ENCODE results near the gene FBXO8. TPM values are rescaled to one million over a fixed set of nuclear protein-coding genes. Genes with fewer than 3 reads are reported as not detected.
A peak's percentile ranks its signal among the peaks of the same experiment; 100 is the strongest.

Gene FBXO8
- total RNA-seq, 1 experiment from 2014 or later = 11.7 TPM

- Histone ChIP-seq H3K4me1 (ENCODE audit: insufficient read depth, low read length, poor library complexity, severe bottlenecking) (no peaks in the 10 kb centered on the region), H3K4me3 (ENCODE audit: low read depth, low read length, poor library complexity, severe bottlenecking) (no peak overlapping the region), H3K27ac (ENCODE audit: low read depth, low read length, poor library complexity, severe bottlenecking) (no peak overlapping the region), H3K36me3 (ENCODE audit: insufficient read depth, low read length, poor library complexity, severe bottlenecking) (no peaks in the 10 kb centered on the region), H3K27me3 (replicated peaks; ENCODE audit: insufficient read depth, low read depth, low read length, poor library complexity) (no peaks in the 10 kb centered on the region), H3K9me3 (ENCODE audit: low read depth, low read length, poor library complexity, severe bottlenecking) (no peaks in the 10 kb centered on the region)
- ChIA-PET CTCF (no interaction called here), POLR2A (ENCODE audit: low non-redundant PET) (no interaction called here)
- BruUV-seq (replicated peaks) = no TSS peak
- DNase-seq (ENCODE audit: low spot score) = peak; percentile 62
- TF ChIP-seq CTCF (conservative IDR thresholded peaks at IDR 0.05; ENCODE audit: low read depth, low read length) (no peak), EZH2 (IDR thresholded peaks at IDR 0.05; ENCODE audit: borderline replicate concordance, low read depth, low read length, poor library complexity, severe bottlenecking) (no peak)
- intact Hi-C loops (cut with micrococcal nuclease; ENCODE audit: unreplicated experiment) = no loop called here
These were observed 41.3 kb upstream of the FBXO8 start for GRCh38 chr4:174324725-174325124.

GRCh38 chr4:174324236-174324635, 40.8 kb upstream of the FBXO8 start:
- Histone ChIP-seq H3K27ac (ENCODE audit: low read depth, low read length, poor library complexity, severe bottlenecking) (no peak overlapping the region), H3K36me3 (ENCODE audit: insufficient read depth, low read length, poor library complexity, severe bottlenecking) (no peaks in the 10 kb centered on the region), H3K4me3 (ENCODE audit: low read depth, low read length, poor library complexity, severe bottlenecking) (no peak overlapping the region), H3K27me3 (replicated peaks; ENCODE audit: insufficient read depth, low read depth, low read length, poor library complexity) (no peaks in the 10 kb centered on the region), H3K9me3 (ENCODE audit: low read depth, low read length, poor library complexity, severe bottlenecking) (no peaks in the 10 kb centered on the region), H3K4me1 (ENCODE audit: insufficient read depth, low read length, poor library complexity, severe bottlenecking) (no peaks in the 10 kb centered on the region)
- DNase-seq (ENCODE audit: low spot score) = no peak
- BruUV-seq (replicated peaks) = no TSS peak
- TF ChIP-seq EZH2 (IDR thresholded peaks at IDR 0.05; ENCODE audit: borderline replicate concordance, low read depth, low read length, poor library complexity, severe bottlenecking) (no peak), CTCF (conservative IDR thresholded peaks at IDR 0.05; ENCODE audit: low read depth, low read length) (no peak)
- ChIA-PET POLR2A (ENCODE audit: low non-redundant PET) (no interaction called here), CTCF (no interaction called here)
- intact Hi-C loops (cut with micrococcal nuclease; ENCODE audit: unreplicated experiment) = no loop called here

DNA sequence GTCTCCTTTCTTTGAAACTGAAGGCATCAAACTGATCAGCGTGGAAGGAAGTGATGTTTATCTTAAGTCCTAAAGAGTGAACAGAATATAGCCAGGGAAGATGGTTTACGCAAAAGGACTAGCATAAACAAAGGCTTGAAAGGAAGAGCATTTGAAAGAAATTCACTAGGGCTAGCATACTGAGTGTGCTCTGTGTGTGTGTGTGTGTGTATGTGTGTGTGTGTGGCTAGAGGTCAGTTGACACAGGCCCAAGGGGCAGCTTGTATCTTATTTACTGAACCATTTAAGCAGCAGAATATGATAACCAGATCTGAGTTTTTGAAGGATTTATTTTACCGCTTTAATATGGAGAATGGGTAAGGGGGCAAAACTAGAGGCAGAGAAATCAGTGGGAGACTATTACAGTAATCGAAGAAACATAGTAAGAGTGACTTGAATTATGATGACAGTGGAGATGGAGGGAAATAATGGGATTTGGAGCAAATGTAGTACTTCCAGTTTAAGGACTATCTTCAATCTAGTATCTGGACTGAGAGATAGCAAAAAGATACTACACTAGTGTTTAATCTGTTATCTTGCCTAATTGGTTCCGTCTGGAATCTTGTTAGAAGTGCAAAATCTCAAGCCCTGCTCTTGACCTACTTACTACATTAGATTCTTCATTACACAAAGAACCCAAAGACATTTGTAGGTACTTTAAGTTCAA, 37.2 kb upstream of the FBXO8 start:
- intact Hi-C loops (cut with micrococcal nuclease; ENCODE audit: unreplicated experiment) = no loop called here
- Histone ChIP-seq H3K9me3 (ENCODE audit: low read depth, low read length, poor library complexity, severe bottlenecking) (no peaks in the 10 kb centered on the region), H3K4me3 (ENCODE audit: low read depth, low read length, poor library complexity, severe bottlenecking) (no peak overlapping the region), H3K4me1 (ENCODE audit: insufficient read depth, low read length, poor library complexity, severe bottlenecking) (peaks cover 25% of the 10 kb centered on the region), H3K36me3 (ENCODE audit: insufficient read depth, low read length, poor library complexity, severe bottlenecking) (peaks cover 5% of the 10 kb centered on the region), H3K27me3 (replicated peaks; ENCODE audit: insufficient read depth, low read depth, low read length, poor library complexity) (no peaks in the 10 kb centered on the region), H3K27ac (ENCODE audit: low read depth, low read length, poor library complexity, severe bottlenecking) (no peak overlapping the region)
- no TSS peak for BruUV-seq (replicated peaks)
- ChIA-PET CTCF (no interaction called here), POLR2A (ENCODE audit: low non-redundant PET) (no interaction called here)
- DNase-seq (ENCODE audit: low spot score) = no peak
- TF ChIP-seq CTCF (conservative IDR thresholded peaks at IDR 0.05; ENCODE audit: low read depth, low read length) = no peak
- no peak for TF ChIP-seq EZH2 (IDR thresholded peaks at IDR 0.05; ENCODE audit: borderline replicate concordance, low read depth, low read length, poor library complexity, severe bottlenecking)
